K562 (cell line): ENCODE measurements around the gene TMEM120B. TPM values are rescaled to one million over a fixed set of nuclear protein-coding genes. Genes with fewer than 3 reads are reported as not detected.

Experiments
- CBX3 ChIP-seq, 2 experiments: IDR thresholded peaks; 1 replicate in 1 of 2; 2 replicates in 1 of 2; pipeline ENCODE4 v1.6.1; 2012; ENCODE audit warnings: inconsistent platforms in 2 of 2, low read length in 2 of 2, borderline replicate concordance in 1 of 2, control low read depth in 1 of 2
- ETV5 ChIP-seq: sonication (generic); formaldehyde crosslinking; IDR thresholded peaks from 2 replicates; pipeline ENCODE4 v1.4.0; 2020; ENCODE audit warnings: low read depth, mild to moderate bottlenecking, missing genetic modification reagents
- FOSL1 ChIP-seq: fragments of 200-800 bp; sonication (Bioruptor generic); conservative IDR thresholded peaks from 2 replicates; pipeline ENCODE4 v1.6.1; 2016; ENCODE audit warnings: missing genetic modification characterization, missing compliant biosample characterization
- KDM5B ChIP-seq: fragments of 200-600 bp; sonication (generic); IDR thresholded peaks from 2 replicates; pipeline ENCODE4 v1.6.1; 2012; ENCODE audit warnings: low read depth, mild to moderate bottlenecking, moderate library complexity, low read length, control low read depth, inconsistent platforms; ENCODE audit not compliant: insufficient replicate concordance
- KLF10 ChIP-seq: fragments of 250-450 bp; sonication (Bioruptor Pico); IDR thresholded peaks from 2 replicates; pipeline ENCODE4 v1.6.1; 2021; ENCODE audit warnings: matching md5 sums
- KLF13 ChIP-seq: fragments of 450-650 bp; IDR thresholded peaks from 2 replicates; pipeline ENCODE4 v1.6.1; 2016; ENCODE audit warnings: missing genetic modification characterization, low read depth, mild to moderate bottlenecking, missing compliant biosample characterization, moderate library complexity, borderline replicate concordance
- MYNN ChIP-seq, 2 experiments: sonication (generic); formaldehyde crosslinking in 1 of 2; IDR thresholded peaks; 2 replicates each; pipeline versions ENCODE4 v1.5.0 to v1.6.1; 2016 to 2020; ENCODE audit warnings: antibody characterized with exemption in 1 of 2, missing genetic modification reagents in 1 of 2
- NCOR1 ChIP-seq: fragments of 450-650 bp; IDR thresholded peaks from 2 replicates; pipeline ENCODE4 v1.6.1; 2016; ENCODE audit warnings: mild to moderate bottlenecking, moderate library complexity
- POLR2A ChIP-seq: fragments of 450-650 bp; conservative IDR thresholded peaks from 2 replicates; pipeline ENCODE4 v1.6.1; 2016
- TEAD2 ChIP-seq: fragments of 450-650 bp; IDR thresholded peaks from 2 replicates; pipeline ENCODE4 v1.6.1; 2016; ENCODE audit warnings: missing genetic modification characterization, control low read depth, missing compliant biosample characterization
- VEZF1 ChIP-seq: fragments of 200-800 bp; sonication (Bioruptor generic); IDR thresholded peaks from 2 replicates; pipeline ENCODE4 v1.6.1; 2017; ENCODE audit warnings: missing genetic modification characterization, missing compliant biosample characterization
- ZBTB34 ChIP-seq: fragments of 250-450 bp; sonication (Bioruptor Pico); IDR thresholded peaks from 2 replicates; pipeline ENCODE4 v1.8.0; 2021; ENCODE audit warnings: mild to moderate bottlenecking, moderate library complexity
- ZBTB7A ChIP-seq: IDR thresholded peaks from 2 replicates; pipeline ENCODE4 v1.6.1; 2011; ENCODE audit warnings: low read depth, mild to moderate bottlenecking, low read length, moderate library complexity, borderline replicate concordance; ENCODE audit not compliant: control insufficient read depth
- ZFP91 ChIP-seq: sonication (generic); formaldehyde crosslinking; IDR thresholded peaks from 2 replicates; pipeline ENCODE4 v1.8.0; 2022; ENCODE audit warnings: mild to moderate bottlenecking, missing genetic modification reagents
- polyA plus RNA-seq, 8 experiments: library from polyadenylated mRNA; depleted of rRNA in 4 of 8; stranded (reverse) in 5 of 8; unstranded in 3 of 8; fragments of >200 nt; fragmentation: Nextera tagmentation in 2 of 8; fragmentation: Illumina TruSeq in 1 of 8; extraction: Ambion mirVana in 2 of 8; extraction: Trizol in 1 of 8; gene quantifications; 2 replicates each; pipeline versions ENCODE4 v1.2.1 to v1.2.3, GENCODE V29; 2011 to 2014; ENCODE audit warnings: inconsistent platforms in 1 of 8, missing spikeins in 1 of 8
- total RNA-seq, 7 experiments: library from RNA; depleted of rRNA in 6 of 7; stranded (reverse); fragments of >200 nt in 6 of 7; fragmentation: Illumina TruSeq in 2 of 7; extraction: Trizol in 2 of 7; gene quantifications; 2 replicates each; pipeline versions ENCODE4 v1.2.1 to v1.2.3, GENCODE V29; 2011 to 2021; ENCODE audit warnings: low replicate concordance in 1 of 7
- TF ChIP-seq, protein P1 (sequence below): fragments of 450-650 bp; IDR thresholded peaks from 2 replicates; pipeline ENCODE4 v1.6.1; 2016; ENCODE audit warnings: borderline replicate concordance
- TF ChIP-seq, protein P2 (sequence below): fragments of 450-650 bp; IDR thresholded peaks from 2 replicates; pipeline ENCODE4 v1.6.1; 2014; ENCODE audit warnings: low read depth, mild to moderate bottlenecking, moderate library complexity, borderline replicate concordance

TMEM120B gene
- total and polyA plus RNA-seq, 9 of the 15 experiments (the other 6 are each of a cell fraction or from before 2014, with no cell fraction given), result 1.7 to 18.6 (median 7.4) TPM

GRCh38 chr12:121794534-121795033, 82.0 kb downstream of the TMEM120B start (continued):
- TF ChIP-seq ZBTB7A (no peak), KLF13 (tag) (no peak), KDM5B (peak; percentile 69), ZFP91 (CRISPR knock-in tag) (0 out of 2 replicates have a peak, but pooled peaks have one; percentile 27), ZBTB34 (no peak), POLR2A (peak; percentile 58), TEAD2 (tag) (no peak), FOSL1 (tag) (peak; percentile 29; the same call in 1 of the 2 replicates), ETV5 (CRISPR knock-in tag) (no peak), NCOR1 (peak; percentile 14; the same call in 1 of the 2 replicates), MYNN (IDR thresholded peaks at IDR 0.05) (no peak), MYNN (CRISPR knock-in tag; IDR thresholded peaks at IDR 0.05) (no peak), KLF10 (CRISPR knock-in tag) (no peak), CBX3 (IDR thresholded peaks at IDR 0.05; ENCODE audit: borderline replicate concordance in 1 of 2, low read length in 2 of 2) (peak in 1 of 2 experiments; percentile 4; a peak in 1 of 3 replicates), VEZF1 (CRISPR knock-in tag) (peak; percentile 51)
- TF ChIP-seq, protein P1, sequence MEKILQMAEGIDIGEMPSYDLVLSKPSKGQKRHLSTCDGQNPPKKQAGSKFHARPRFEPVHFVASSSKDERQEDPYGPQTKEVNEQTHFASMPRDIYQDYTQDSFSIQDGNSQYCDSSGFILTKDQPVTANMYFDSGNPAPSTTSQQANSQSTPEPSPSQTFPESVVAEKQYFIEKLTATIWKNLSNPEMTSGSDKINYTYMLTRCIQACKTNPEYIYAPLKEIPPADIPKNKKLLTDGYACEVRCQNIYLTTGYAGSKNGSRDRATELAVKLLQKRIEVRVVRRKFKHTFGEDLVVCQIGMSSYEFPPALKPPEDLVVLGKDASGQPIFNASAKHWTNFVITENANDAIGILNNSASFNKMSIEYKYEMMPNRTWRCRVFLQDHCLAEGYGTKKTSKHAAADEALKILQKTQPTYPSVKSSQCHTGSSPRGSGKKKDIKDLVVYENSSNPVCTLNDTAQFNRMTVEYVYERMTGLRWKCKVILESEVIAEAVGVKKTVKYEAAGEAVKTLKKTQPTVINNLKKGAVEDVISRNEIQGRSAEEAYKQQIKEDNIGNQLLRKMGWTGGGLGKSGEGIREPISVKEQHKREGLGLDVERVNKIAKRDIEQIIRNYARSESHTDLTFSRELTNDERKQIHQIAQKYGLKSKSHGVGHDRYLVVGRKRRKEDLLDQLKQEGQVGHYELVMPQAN, result 0 out of 2 replicates have a peak, but pooled peaks have one; percentile 16
- TF ChIP-seq, protein P2, sequence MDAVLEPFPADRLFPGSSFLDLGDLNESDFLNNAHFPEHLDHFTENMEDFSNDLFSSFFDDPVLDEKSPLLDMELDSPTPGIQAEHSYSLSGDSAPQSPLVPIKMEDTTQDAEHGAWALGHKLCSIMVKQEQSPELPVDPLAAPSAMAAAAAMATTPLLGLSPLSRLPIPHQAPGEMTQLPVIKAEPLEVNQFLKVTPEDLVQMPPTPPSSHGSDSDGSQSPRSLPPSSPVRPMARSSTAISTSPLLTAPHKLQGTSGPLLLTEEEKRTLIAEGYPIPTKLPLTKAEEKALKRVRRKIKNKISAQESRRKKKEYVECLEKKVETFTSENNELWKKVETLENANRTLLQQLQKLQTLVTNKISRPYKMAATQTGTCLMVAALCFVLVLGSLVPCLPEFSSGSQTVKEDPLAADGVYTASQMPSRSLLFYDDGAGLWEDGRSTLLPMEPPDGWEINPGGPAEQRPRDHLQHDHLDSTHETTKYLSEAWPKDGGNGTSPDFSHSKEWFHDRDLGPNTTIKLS, result peak; percentile 84; the same call in 1 of the 2 replicates
